Measurements from ENCODE around the gene CETN3. TPM values are rescaled to one million over a fixed set of nuclear protein-coding genes. Genes with fewer than 3 reads are reported as not detected.
A peak's percentile ranks its signal among the peaks of the same experiment; 100 is the strongest.

Gene CETN3
- total and polyA plus RNA-seq, 2 experiments from 2014 or later, result 22.1 to 107 TPM

GRCh38 chr5:90366948-90367347 is 42.6 kb downstream of the CETN3 start:
- H3K36me3 Mint-ChIP-seq (ENCODE audit: low read depth), result peaks cover 27% of the 10 kb centered on the region
- ATAC-seq (peak; percentile 64), DNase-seq (ENCODE audit: low spot score) (peak; percentile 55)
- H3K27ac ChIP-seq (ENCODE audit: low read depth), result peak overlapping the region; percentile 2; the same call in 1 of the 2 replicates
- no peaks in the 10 kb centered on the region for H3K27me3 Mint-ChIP-seq (ENCODE audit: insufficient read depth, low read depth, poor library complexity)
- no peaks in the 10 kb centered on the region for H3K27me3 ChIP-seq (ENCODE audit: insufficient read depth)
- peak overlapping the region; percentile 13; the same call in 1 of the 2 replicates for H3K4me3 ChIP-seq
- 0 out of 2 replicates have a peak, but pooled peaks cover 2% of the 10 kb centered on the region for H3K36me3 ChIP-seq (ENCODE audit: insufficient read depth)
- H3K27ac Mint-ChIP-seq, result peak overlapping the region; percentile 20
- H3K79me2 ChIP-seq (replicated peaks; ENCODE audit: insufficient read depth), result no peaks in the 10 kb centered on the region
- no peak overlapping the region for H2AFZ ChIP-seq
- H3K4me1 Mint-ChIP-seq, result peaks cover 8% of the 10 kb centered on the region; the same call in 2 of the 3 replicates
- no peak for TF ChIP-seq CTCF (conservative IDR thresholded peaks at IDR 0.05; ENCODE audit: low read depth in 2 of 2)
- TF ChIP-seq NANOG (IDR thresholded peaks at IDR 0.05; ENCODE audit: borderline replicate concordance), result peak; percentile 40; the same call in 1 of the 2 replicates
- peaks cover 35% of the 10 kb centered on the region for H3K9me3 Mint-ChIP-seq
- no peaks in the 10 kb centered on the region for H4K20me1 ChIP-seq (replicated peaks; ENCODE audit: insufficient read depth)
- no peaks in the 10 kb centered on the region for H3F3A ChIP-seq (replicated peaks; ENCODE audit: low read depth)
- peaks cover 15% of the 10 kb centered on the region for H3K4me1 ChIP-seq (ENCODE audit: insufficient read depth)
- peak overlapping the region; percentile 53 for H3K4me2 ChIP-seq
- H3K9me2 ChIP-seq (ENCODE audit: insufficient read depth), result no peaks in the 10 kb centered on the region
- peak overlapping the region; percentile 29; the same call in 1 of the 3 replicates for H3K4me3 Mint-ChIP-seq

DNA sequence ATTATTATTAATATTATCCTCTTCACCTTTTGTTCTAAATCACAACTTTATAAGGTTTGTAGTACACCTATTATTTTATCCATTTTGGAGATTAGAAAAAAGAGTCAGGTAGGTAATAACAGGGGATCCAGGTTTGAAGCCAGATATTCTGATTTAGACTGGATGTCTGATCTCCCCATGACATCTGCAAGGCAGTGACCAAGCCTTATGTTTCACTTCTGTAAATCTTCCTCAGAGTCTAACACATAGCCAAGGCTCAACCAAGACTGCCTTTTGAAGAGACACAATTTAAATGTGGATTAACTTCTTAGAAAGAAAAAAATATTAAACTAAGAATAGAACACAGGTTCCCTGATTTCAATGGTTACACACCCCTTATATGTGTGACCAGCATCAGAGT is 44.2 kb downstream of the CETN3 start:
- no peak overlapping the region for H3K4me2 ChIP-seq
- no peaks in the 10 kb centered on the region for H3K79me2 ChIP-seq (replicated peaks; ENCODE audit: insufficient read depth)
- H3F3A ChIP-seq (replicated peaks; ENCODE audit: low read depth), result no peaks in the 10 kb centered on the region
- H4K20me1 ChIP-seq (replicated peaks; ENCODE audit: insufficient read depth), result no peaks in the 10 kb centered on the region
- H3K36me3 Mint-ChIP-seq (ENCODE audit: low read depth), result peaks cover 12% of the 10 kb centered on the region
- H3K4me1 Mint-ChIP-seq, result peaks cover 8% of the 10 kb centered on the region; the same call in 2 of the 3 replicates
- no peak overlapping the region for H3K4me3 Mint-ChIP-seq
- ATAC-seq (no peak), DNase-seq (ENCODE audit: low spot score) (no peak)
- H3K36me3 ChIP-seq (ENCODE audit: insufficient read depth), result no peaks in the 10 kb centered on the region
- peaks cover 19% of the 10 kb centered on the region for H3K9me3 Mint-ChIP-seq
- no peak overlapping the region for H3K27ac Mint-ChIP-seq
- H3K4me1 ChIP-seq (ENCODE audit: insufficient read depth), result peaks cover 15% of the 10 kb centered on the region
- H3K9me2 ChIP-seq (ENCODE audit: insufficient read depth), result no peaks in the 10 kb centered on the region
- H3K27ac ChIP-seq (ENCODE audit: low read depth), result no peak overlapping the region
- no peak overlapping the region for H2AFZ ChIP-seq
- H3K27me3 ChIP-seq (ENCODE audit: insufficient read depth), result no peaks in the 10 kb centered on the region
- no peaks in the 10 kb centered on the region for H3K27me3 Mint-ChIP-seq (ENCODE audit: insufficient read depth, low read depth, poor library complexity)
- H3K4me3 ChIP-seq, result no peak overlapping the region
- TF ChIP-seq ZNF331 (CRISPR knock-in tag; IDR thresholded peaks at IDR 0.05; ENCODE audit: low read depth) (no peak), CREB1 (CRISPR knock-in tag; IDR thresholded peaks at IDR 0.05; ENCODE audit: low read depth) (no peak), CTCF (conservative IDR thresholded peaks at IDR 0.05; ENCODE audit: low read depth in 2 of 2) (no peak), NANOG (IDR thresholded peaks at IDR 0.05; ENCODE audit: borderline replicate concordance) (no peak), JUNB (IDR thresholded peaks at IDR 0.05; ENCODE audit: unreplicated experiment) (no peak), EZH2 (IDR thresholded peaks at IDR 0.05; ENCODE audit: low read depth, unreplicated experiment) (no peak)
- TF ChIP-seq, protein P1, sequence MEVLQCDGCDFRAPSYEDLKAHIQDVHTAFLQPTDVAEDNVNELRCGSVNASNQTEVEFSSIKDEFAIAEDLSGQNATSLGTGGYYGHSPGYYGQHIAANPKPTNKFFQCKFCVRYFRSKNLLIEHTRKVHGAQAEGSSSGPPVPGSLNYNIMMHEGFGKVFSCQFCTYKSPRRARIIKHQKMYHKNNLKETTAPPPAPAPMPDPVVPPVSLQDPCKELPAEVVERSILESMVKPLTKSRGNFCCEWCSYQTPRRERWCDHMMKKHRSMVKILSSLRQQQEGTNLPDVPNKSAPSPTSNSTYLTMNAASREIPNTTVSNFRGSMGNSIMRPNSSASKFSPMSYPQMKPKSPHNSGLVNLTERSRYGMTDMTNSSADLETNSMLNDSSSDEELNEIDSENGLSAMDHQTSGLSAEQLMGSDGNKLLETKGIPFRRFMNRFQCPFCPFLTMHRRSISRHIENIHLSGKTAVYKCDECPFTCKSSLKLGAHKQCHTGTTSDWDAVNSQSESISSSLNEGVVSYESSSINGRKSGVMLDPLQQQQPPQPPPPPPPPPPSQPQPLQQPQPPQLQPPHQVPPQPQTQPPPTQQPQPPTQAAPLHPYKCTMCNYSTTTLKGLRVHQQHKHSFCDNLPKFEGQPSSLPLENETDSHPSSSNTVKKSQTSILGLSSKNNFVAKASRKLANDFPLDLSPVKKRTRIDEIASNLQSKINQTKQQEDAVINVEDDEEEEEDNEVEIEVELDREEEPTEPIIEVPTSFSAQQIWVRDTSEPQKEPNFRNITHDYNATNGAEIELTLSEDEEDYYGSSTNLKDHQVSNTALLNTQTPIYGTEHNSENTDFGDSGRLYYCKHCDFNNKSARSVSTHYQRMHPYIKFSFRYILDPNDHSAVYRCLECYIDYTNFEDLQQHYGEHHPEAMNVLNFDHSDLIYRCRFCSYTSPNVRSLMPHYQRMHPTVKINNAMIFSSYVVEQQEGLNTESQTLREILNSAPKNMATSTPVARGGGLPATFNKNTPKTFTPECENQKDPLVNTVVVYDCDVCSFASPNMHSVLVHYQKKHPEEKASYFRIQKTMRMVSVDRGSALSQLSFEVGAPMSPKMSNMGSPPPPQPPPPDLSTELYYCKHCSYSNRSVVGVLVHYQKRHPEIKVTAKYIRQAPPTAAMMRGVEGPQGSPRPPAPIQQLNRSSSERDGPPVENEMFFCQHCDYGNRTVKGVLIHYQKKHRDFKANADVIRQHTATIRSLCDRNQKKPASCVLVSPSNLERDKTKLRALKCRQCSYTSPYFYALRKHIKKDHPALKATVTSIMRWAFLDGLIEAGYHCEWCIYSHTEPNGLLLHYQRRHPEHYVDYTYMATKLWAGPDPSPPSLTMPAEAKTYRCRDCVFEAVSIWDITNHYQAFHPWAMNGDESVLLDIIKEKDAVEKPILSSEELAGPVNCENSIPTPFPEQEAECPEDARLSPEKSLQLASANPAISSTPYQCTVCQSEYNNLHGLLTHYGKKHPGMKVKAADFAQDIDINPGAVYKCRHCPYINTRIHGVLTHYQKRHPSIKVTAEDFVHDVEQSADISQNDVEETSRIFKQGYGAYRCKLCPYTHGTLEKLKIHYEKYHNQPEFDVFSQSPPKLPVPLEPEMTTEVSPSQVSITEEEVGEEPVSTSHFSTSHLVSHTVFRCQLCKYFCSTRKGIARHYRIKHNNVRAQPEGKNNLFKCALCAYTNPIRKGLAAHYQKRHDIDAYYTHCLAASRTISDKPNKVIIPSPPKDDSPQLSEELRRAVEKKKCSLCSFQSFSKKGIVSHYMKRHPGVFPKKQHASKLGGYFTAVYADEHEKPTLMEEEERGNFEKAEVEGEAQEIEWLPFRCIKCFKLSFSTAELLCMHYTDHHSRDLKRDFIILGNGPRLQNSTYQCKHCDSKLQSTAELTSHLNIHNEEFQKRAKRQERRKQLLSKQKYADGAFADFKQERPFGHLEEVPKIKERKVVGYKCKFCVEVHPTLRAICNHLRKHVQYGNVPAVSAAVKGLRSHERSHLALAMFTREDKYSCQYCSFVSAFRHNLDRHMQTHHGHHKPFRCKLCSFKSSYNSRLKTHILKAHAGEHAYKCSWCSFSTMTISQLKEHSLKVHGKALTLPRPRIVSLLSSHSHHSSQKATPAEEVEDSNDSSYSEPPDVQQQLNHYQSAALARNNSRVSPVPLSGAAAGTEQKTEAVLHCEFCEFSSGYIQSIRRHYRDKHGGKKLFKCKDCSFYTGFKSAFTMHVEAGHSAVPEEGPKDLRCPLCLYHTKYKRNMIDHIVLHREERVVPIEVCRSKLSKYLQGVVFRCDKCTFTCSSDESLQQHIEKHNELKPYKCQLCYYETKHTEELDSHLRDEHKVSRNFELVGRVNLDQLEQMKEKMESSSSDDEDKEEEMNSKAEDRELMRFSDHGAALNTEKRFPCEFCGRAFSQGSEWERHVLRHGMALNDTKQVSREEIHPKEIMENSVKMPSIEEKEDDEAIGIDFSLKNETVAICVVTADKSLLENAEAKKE (CRISPR knock-in tag; IDR thresholded peaks at IDR 0.05), result no peak

All from GM23338 (cell line).